Measurements from ENCODE around the gene RAB29.

- TF ChIP-seq CTCF (IDR thresholded peaks at IDR 0.05): no peak
- no peak for TF ChIP-seq POLR2A (IDR thresholded peaks at IDR 0.05)
Observed at GRCh38 chr1:205794011-205794730, 18.9 kb upstream of the RAB29 start.
